ENCODE results near the gene HOXC13. TPM values are rescaled to one million over a fixed set of nuclear protein-coding genes. Genes with fewer than 3 reads are reported as not detected.

The HOXC13 gene
- total RNA-seq, 1 experiment from 2014 or later, result 0.09 TPM

GRCh38 chr12:53994264-53995001 is 55.8 kb downstream of the HOXC13 start:
- no peak for DNase-seq (ENCODE audit: low spot score)
- Mint-ChIP-seq H3K27me3 (ENCODE audit: low read depth) (peaks cover 100% of the 10 kb centered on the region), H3K9me3 (no peaks in the 10 kb centered on the region), H3K27ac (no peak overlapping the region), H3K36me3 (no peaks in the 10 kb centered on the region), H3K4me1 (peaks cover 38% of the 10 kb centered on the region), H3K4me3 (peak overlapping the region; percentile 56)
- ChIA-PET CTCF (interaction anchor here (0.6 to 2.1 kb wide), 10 partner anchors 8 to 248 kb away, joined by 3 to 10 read pairs (median 6); partner anchors contain the start of genes HOXC10 and HOXC5), POLR2A (interaction anchor here (0.9 kb wide), 1 partner anchor 23 kb away, joined by 3 read pairs; no protein-coding TSS in a partner anchor)
- TF ChIP-seq FOXP4 (CRISPR knock-in tag; IDR thresholded peaks at IDR 0.05) (no peak), ZSCAN18 (CRISPR knock-in tag; IDR thresholded peaks at IDR 0.05) (no peak), PRDM15 (CRISPR knock-in tag; IDR thresholded peaks at IDR 0.05) (peak; percentile 63; the same call in 1 of the 2 replicates), SMAD3 (CRISPR knock-in tag; IDR thresholded peaks at IDR 0.05; ENCODE audit: borderline replicate concordance) (no peak), MAX (CRISPR knock-in tag; IDR thresholded peaks at IDR 0.05) (no peak), OVOL2 (CRISPR knock-in tag; IDR thresholded peaks at IDR 0.05; ENCODE audit: borderline replicate concordance) (no peak), MYBL2 (CRISPR knock-in tag; IDR thresholded peaks at IDR 0.05) (no peak), PREB (CRISPR knock-in tag; IDR thresholded peaks at IDR 0.05; ENCODE audit: borderline replicate concordance) (no peak)
- no peak; the same call in 1 of the 2 replicates for ATAC-seq

- H3K4me3 Mint-ChIP-seq, result peak overlapping the region; percentile 56
- ChIA-PET CTCF (interaction anchor here (0.6 to 2.1 kb wide), 11 partner anchors 9 to 248 kb away, joined by 3 to 10 read pairs (median 6); partner anchors contain the start of genes HOXC10 and HOXC5), POLR2A (no interaction called here)
These were observed 56.4 kb downstream of the HOXC13 start for GRCh38 chr12:53995002-53995377.

More at GRCh38 chr12:53995002-53995377, 56.4 kb downstream of the HOXC13 start:
- H3K36me3 Mint-ChIP-seq, result no peaks in the 10 kb centered on the region
- TF ChIP-seq AFF4 (CRISPR knock-in tag; IDR thresholded peaks at IDR 0.05; ENCODE audit: borderline replicate concordance) (no peak), E2F5 (CRISPR knock-in tag; IDR thresholded peaks at IDR 0.05) (no peak), E2F1 (CRISPR knock-in tag; IDR thresholded peaks at IDR 0.05) (no peak), PRDM15 (CRISPR knock-in tag; IDR thresholded peaks at IDR 0.05) (peak; percentile 45; the same call in 1 of the 2 replicates)
- no peaks in the 10 kb centered on the region for H3K9me3 Mint-ChIP-seq
- DNase-seq (ENCODE audit: low spot score) (no peak), ATAC-seq (no peak)
- H3K27me3 Mint-ChIP-seq (ENCODE audit: low read depth), result peaks cover 100% of the 10 kb centered on the region
- H3K4me1 Mint-ChIP-seq, result peaks cover 39% of the 10 kb centered on the region
- no peak overlapping the region for H3K27ac Mint-ChIP-seq
